KMS-11 (cell line): ENCODE measurements around the gene SHISA5.
A peak's percentile ranks its signal among the peaks of the same experiment; 100 is the strongest.

ENCODE experiments used
- H2AFZ ChIP-seq: fragments of 200-600 bp; sonication (generic); 2 replicates; pipeline ENCODE4 v1.6.1; 2016; ENCODE audit warnings: antibody characterized with exemption, mixed run types, low read depth
- H3K27ac ChIP-seq: fragments of 200-600 bp; sonication (generic); 2 replicates; pipeline ENCODE4 v1.6.1; 2016; ENCODE audit warnings: mild to moderate bottlenecking, mixed run types
- H3K27me3 ChIP-seq: fragments of 200-600 bp; sonication (generic); 2 replicates; pipeline ENCODE4 v1.6.1; 2017; ENCODE audit warnings: mild to moderate bottlenecking, low read depth, mixed run types, moderate library complexity; ENCODE audit not compliant: insufficient read depth
- H3K36me3 ChIP-seq: fragments of 200-600 bp; sonication (generic); 2 replicates; pipeline ENCODE4 v1.6.1; 2017; ENCODE audit warnings: mild to moderate bottlenecking, mixed run types; ENCODE audit not compliant: insufficient read depth
- H3K4me1 ChIP-seq: fragments of 200-600 bp; sonication (generic); 2 replicates; pipeline ENCODE4 v1.6.1; 2016; ENCODE audit warnings: mild to moderate bottlenecking, low read depth, mixed run types; ENCODE audit not compliant: poor library complexity, severe bottlenecking
- H3K4me2 ChIP-seq: fragments of 200-600 bp; sonication (generic); 2 replicates; pipeline ENCODE4 v1.7.0; 2016; ENCODE audit warnings: mild to moderate bottlenecking, mixed run types
- H3K4me3 ChIP-seq: fragments of 200-600 bp; sonication (generic); IDR thresholded peaks from 2 replicates; pipeline ENCODE4 v1.6.1; 2017; ENCODE audit warnings: low read depth, low read length, mixed read lengths; ENCODE audit not compliant: insufficient read depth
- H3K79me2 ChIP-seq: fragments of 200-600 bp; sonication (generic); 2 replicates; pipeline ENCODE4 v1.6.1; 2016; ENCODE audit warnings: low read depth, mixed run types; ENCODE audit not compliant: insufficient read depth
- H3K9ac ChIP-seq: fragments of 200-600 bp; sonication (generic); 2 replicates; pipeline ENCODE4 v1.6.1; 2016; ENCODE audit warnings: mild to moderate bottlenecking, mixed run types
- H4K20me1 ChIP-seq: fragments of 200-600 bp; sonication (generic); 2 replicates; pipeline ENCODE4 v1.6.1; 2016; ENCODE audit warnings: mild to moderate bottlenecking, mixed run types; ENCODE audit not compliant: insufficient read depth
- CTCF ChIP-seq: fragments of 200-600 bp; sonication (generic); conservative IDR thresholded peaks from 2 replicates; pipeline ENCODE4 v1.6.1; 2017; ENCODE audit warnings: low read depth, mild to moderate bottlenecking, antibody characterized with exemption, low read length, moderate library complexity, mixed read lengths

Gene SHISA5

GRCh38 chr3:48435774-48436476 is 68.0 kb downstream of the SHISA5 start:
- Histone ChIP-seq H2AFZ (no peak overlapping the region), H3K27me3 (no peaks in the 10 kb centered on the region), H4K20me1 (no peaks in the 10 kb centered on the region), H3K4me3 (no peak overlapping the region), H3K9ac (no peak overlapping the region), H3K4me1 (peaks cover 10% of the 10 kb centered on the region), H3K79me2 (peaks cover 8% of the 10 kb centered on the region), H3K36me3 (no peaks in the 10 kb centered on the region), H3K4me2 (no peak overlapping the region), H3K27ac (no peak overlapping the region)
- peak; percentile 97 for TF ChIP-seq CTCF

- H3K36me3 ChIP-seq, result no peaks in the 10 kb centered on the region
- no peak overlapping the region for H3K4me3 ChIP-seq
- H2AFZ ChIP-seq, result no peak overlapping the region
- no peak overlapping the region for H3K4me2 ChIP-seq
- no peaks in the 10 kb centered on the region for H3K27me3 ChIP-seq
- no peak for TF ChIP-seq CTCF
- peaks cover under 1% of the 10 kb centered on the region; the same call in 1 of the 2 replicates for H3K79me2 ChIP-seq
- H3K9ac ChIP-seq, result no peak overlapping the region
- no peak overlapping the region for H3K27ac ChIP-seq
- no peaks in the 10 kb centered on the region for H4K20me1 ChIP-seq
- peaks cover 10% of the 10 kb centered on the region for H3K4me1 ChIP-seq
These were observed 68.8 kb downstream of the SHISA5 start for GRCh38 chr3:48435223-48435595.

GRCh38 chr3:48434591-48435222 is 69.3 kb downstream of the SHISA5 start:
- Histone ChIP-seq H3K79me2 (no peaks in the 10 kb centered on the region), H2AFZ (no peak overlapping the region), H4K20me1 (no peaks in the 10 kb centered on the region), H3K36me3 (no peaks in the 10 kb centered on the region), H3K4me3 (no peak overlapping the region), H3K27ac (no peak overlapping the region), H3K4me2 (no peak overlapping the region), H3K9ac (no peak overlapping the region), H3K27me3 (no peaks in the 10 kb centered on the region), H3K4me1 (peaks cover 13% of the 10 kb centered on the region)
- TF ChIP-seq CTCF, result no peak

- Histone ChIP-seq H3K4me2 (no peak overlapping the region), H3K9ac (no peak overlapping the region), H2AFZ (no peak overlapping the region), H3K36me3 (no peaks in the 10 kb centered on the region), H3K79me2 (no peaks in the 10 kb centered on the region), H3K4me3 (no peak overlapping the region), H3K4me1 (peaks cover 13% of the 10 kb centered on the region), H3K27me3 (no peaks in the 10 kb centered on the region), H4K20me1 (no peaks in the 10 kb centered on the region), H3K27ac (no peak overlapping the region)
- TF ChIP-seq CTCF, result no peak
These were observed 70.4 kb downstream of the SHISA5 start for GRCh38 chr3:48433472-48434118.
